Nephron progenitor cell (in vitro differentiated cells): ENCODE measurements around the gene IMPDH1.
A peak's percentile ranks its signal among the peaks of the same experiment; 100 is the strongest.

Experiments used
- DNase-seq: peaks from one replicate; pipeline ENCODE4 v3.0.0; 2021
- H3K27ac Mint-ChIP-seq: 2 replicates; pipeline ENCODE4 v1.8.0; 2021; ENCODE audit warnings: mild to moderate bottlenecking, moderate library complexity, mixed read lengths
- H3K27me3 Mint-ChIP-seq: 2 replicates; pipeline ENCODE4 v1.8.0; 2021; ENCODE audit warnings: mild to moderate bottlenecking, low read depth, mixed read lengths; ENCODE audit not compliant: poor library complexity
- H3K36me3 Mint-ChIP-seq: 2 replicates; pipeline ENCODE4 v1.8.0; 2021; ENCODE audit warnings: low read depth, mixed read lengths
- H3K4me1 Mint-ChIP-seq: 2 replicates; pipeline ENCODE4 v1.8.0; 2021; ENCODE audit warnings: mixed read lengths
- H3K4me3 Mint-ChIP-seq: 2 replicates; pipeline ENCODE4 v1.8.0; 2021; ENCODE audit warnings: mild to moderate bottlenecking, moderate library complexity, mixed read lengths
- H3K9me3 Mint-ChIP-seq: 2 replicates; pipeline ENCODE4 v1.8.0; 2021; ENCODE audit warnings: mild to moderate bottlenecking, moderate library complexity, mixed read lengths
- CTCF ChIP-seq: fragments of 200-600 bp; sonication (generic); IDR thresholded peaks from 2 replicates; pipeline ENCODE4 v1.5.0; 2021; ENCODE audit warnings: antibody characterized with exemption

Gene IMPDH1

GRCh38 chr7:128365432-128365831 is 44.4 kb downstream of the IMPDH1 start:
- Mint-ChIP-seq H3K27ac (no peak overlapping the region), H3K4me3 (no peak overlapping the region), H3K27me3 (peaks cover 71% of the 10 kb centered on the region), H3K4me1 (peaks cover 15% of the 10 kb centered on the region), H3K9me3 (no peaks in the 10 kb centered on the region), H3K36me3 (no peaks in the 10 kb centered on the region)
- DNase-seq, result no peak
- TF ChIP-seq CTCF, result no peak

- no peak for TF ChIP-seq CTCF
- Mint-ChIP-seq H3K4me1 (peaks cover 25% of the 10 kb centered on the region), H3K36me3 (no peaks in the 10 kb centered on the region), H3K4me3 (no peak overlapping the region), H3K9me3 (no peaks in the 10 kb centered on the region), H3K27ac (no peak overlapping the region), H3K27me3 (peaks cover 67% of the 10 kb centered on the region)
- DNase-seq, result no peak
Measured at GRCh38 chr7:128364166-128364870, 45.5 kb downstream of the IMPDH1 start.

GRCh38 chr7:128363261-128363721 is 46.5 kb downstream of the IMPDH1 start:
- H3K36me3 Mint-ChIP-seq, result no peaks in the 10 kb centered on the region
- H3K27me3 Mint-ChIP-seq, result peaks cover 67% of the 10 kb centered on the region
- no peak overlapping the region for H3K27ac Mint-ChIP-seq
- no peak for DNase-seq
- H3K4me3 Mint-ChIP-seq, result peak overlapping the region; percentile 22
- peaks cover 26% of the 10 kb centered on the region for H3K4me1 Mint-ChIP-seq
- no peaks in the 10 kb centered on the region for H3K9me3 Mint-ChIP-seq
- no peak for TF ChIP-seq CTCF

GRCh38 chr7:128362670-128363069 is 47.1 kb downstream of the IMPDH1 start:
- Mint-ChIP-seq H3K4me1 (peaks cover 31% of the 10 kb centered on the region), H3K4me3 (peak overlapping the region; percentile 84), H3K36me3 (no peaks in the 10 kb centered on the region), H3K27ac (no peak overlapping the region), H3K9me3 (no peaks in the 10 kb centered on the region), H3K27me3 (peaks cover 67% of the 10 kb centered on the region)
- TF ChIP-seq CTCF, result no peak
- DNase-seq, result no peak

- peak; percentile 75 for DNase-seq
- peaks cover 57% of the 10 kb centered on the region for H3K27me3 Mint-ChIP-seq
Measured at GRCh38 chr7:128361411-128362379, 48.1 kb downstream of the IMPDH1 start, which contains the start of gene PRRT4. PRRT4 (minus strand) TSS chr7:128361690.

More at GRCh38 chr7:128361411-128362379, 48.1 kb downstream of the IMPDH1 start, which contains the start of gene PRRT4:
- peaks cover 41% of the 10 kb centered on the region for H3K4me1 Mint-ChIP-seq
- H3K36me3 Mint-ChIP-seq, result no peaks in the 10 kb centered on the region
- no peak within 1 kb of the TSS for H3K27ac Mint-ChIP-seq
- H3K4me3 Mint-ChIP-seq, result peak within 1 kb of the TSS; percentile 91
- no peaks in the 10 kb centered on the region for H3K9me3 Mint-ChIP-seq
- no peak for TF ChIP-seq CTCF
